ENCODE measurements around the gene LCN6. TPM values are rescaled to one million over a fixed set of nuclear protein-coding genes. Genes with fewer than 3 reads are reported as not detected.
A peak's percentile ranks its signal among the peaks of the same experiment; 100 is the strongest.

Gene LCN6
- total and polyA plus RNA-seq, 9 of the 15 experiments (the other 6 are each of a cell fraction or from before 2014, with no cell fraction given): 0.10 to 0.45 (median 0.37) TPM; not detected in 5

GRCh38 chr9:136697146-136697820, 51.0 kb downstream of the LCN6 start (continued):
- TF ChIP-seq, protein P1, sequence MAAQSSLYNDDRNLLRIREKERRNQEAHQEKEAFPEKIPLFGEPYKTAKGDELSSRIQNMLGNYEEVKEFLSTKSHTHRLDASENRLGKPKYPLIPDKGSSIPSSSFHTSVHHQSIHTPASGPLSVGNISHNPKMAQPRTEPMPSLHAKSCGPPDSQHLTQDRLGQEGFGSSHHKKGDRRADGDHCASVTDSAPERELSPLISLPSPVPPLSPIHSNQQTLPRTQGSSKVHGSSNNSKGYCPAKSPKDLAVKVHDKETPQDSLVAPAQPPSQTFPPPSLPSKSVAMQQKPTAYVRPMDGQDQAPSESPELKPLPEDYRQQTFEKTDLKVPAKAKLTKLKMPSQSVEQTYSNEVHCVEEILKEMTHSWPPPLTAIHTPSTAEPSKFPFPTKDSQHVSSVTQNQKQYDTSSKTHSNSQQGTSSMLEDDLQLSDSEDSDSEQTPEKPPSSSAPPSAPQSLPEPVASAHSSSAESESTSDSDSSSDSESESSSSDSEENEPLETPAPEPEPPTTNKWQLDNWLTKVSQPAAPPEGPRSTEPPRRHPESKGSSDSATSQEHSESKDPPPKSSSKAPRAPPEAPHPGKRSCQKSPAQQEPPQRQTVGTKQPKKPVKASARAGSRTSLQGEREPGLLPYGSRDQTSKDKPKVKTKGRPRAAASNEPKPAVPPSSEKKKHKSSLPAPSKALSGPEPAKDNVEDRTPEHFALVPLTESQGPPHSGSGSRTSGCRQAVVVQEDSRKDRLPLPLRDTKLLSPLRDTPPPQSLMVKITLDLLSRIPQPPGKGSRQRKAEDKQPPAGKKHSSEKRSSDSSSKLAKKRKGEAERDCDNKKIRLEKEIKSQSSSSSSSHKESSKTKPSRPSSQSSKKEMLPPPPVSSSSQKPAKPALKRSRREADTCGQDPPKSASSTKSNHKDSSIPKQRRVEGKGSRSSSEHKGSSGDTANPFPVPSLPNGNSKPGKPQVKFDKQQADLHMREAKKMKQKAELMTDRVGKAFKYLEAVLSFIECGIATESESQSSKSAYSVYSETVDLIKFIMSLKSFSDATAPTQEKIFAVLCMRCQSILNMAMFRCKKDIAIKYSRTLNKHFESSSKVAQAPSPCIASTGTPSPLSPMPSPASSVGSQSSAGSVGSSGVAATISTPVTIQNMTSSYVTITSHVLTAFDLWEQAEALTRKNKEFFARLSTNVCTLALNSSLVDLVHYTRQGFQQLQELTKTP (IDR thresholded peaks at IDR 0.05; ENCODE audit: low read depth in 1 of 2, partially characterized antibody in 2 of 2): peak in 1 of 2 experiments; percentile 26
- TF ChIP-seq WHSC1 (IDR thresholded peaks at IDR 0.05; ENCODE audit: low read length) (no peak), CAMTA2 (CRISPR knock-in tag; conservative IDR thresholded peaks at IDR 0.05) (no peak), ARID3B (CRISPR knock-in tag; IDR thresholded peaks at IDR 0.05; ENCODE audit: borderline replicate concordance) (no peak), SMARCB1 (IDR thresholded peaks at IDR 0.05; ENCODE audit: insufficient read length, low read depth) (no peak), ZNF707 (CRISPR knock-in tag; conservative IDR thresholded peaks at IDR 0.05) (no peak), MAZ (CRISPR knock-in tag; conservative IDR thresholded peaks at IDR 0.05 in 1 of 2, IDR thresholded peaks at IDR 0.05 in 1 of 2) (no peak), HCFC1 (IDR thresholded peaks at IDR 0.05; ENCODE audit: low read depth, low read length) (no peak), ILK (tag; IDR thresholded peaks at IDR 0.05; ENCODE audit: borderline replicate concordance, low read depth) (no peak), CGGBP1 (CRISPR knock-in tag; IDR thresholded peaks at IDR 0.05) (no peak), SRSF9 (IDR thresholded peaks at IDR 0.05; ENCODE audit: borderline replicate concordance, low read depth, low read length) (no peak), FOXA1 (IDR thresholded peaks at IDR 0.05; ENCODE audit: borderline replicate concordance) (no peak), TCF3 (CRISPR knock-in tag; IDR thresholded peaks at IDR 0.05) (no peak), ZNF780A (CRISPR knock-in tag; IDR thresholded peaks at IDR 0.05) (no peak), PML (IDR thresholded peaks at IDR 0.05; ENCODE audit: low read length) (no peak), ZNF444 (CRISPR knock-in tag; IDR thresholded peaks at IDR 0.05) (0 out of 2 replicates have a peak, but pooled peaks have one; percentile 50), MCM5 (IDR thresholded peaks at IDR 0.05; ENCODE audit: low read depth) (no peak), TAF7 (tag; IDR thresholded peaks at IDR 0.05) (no peak)
- TF ChIP-seq, protein P2, sequence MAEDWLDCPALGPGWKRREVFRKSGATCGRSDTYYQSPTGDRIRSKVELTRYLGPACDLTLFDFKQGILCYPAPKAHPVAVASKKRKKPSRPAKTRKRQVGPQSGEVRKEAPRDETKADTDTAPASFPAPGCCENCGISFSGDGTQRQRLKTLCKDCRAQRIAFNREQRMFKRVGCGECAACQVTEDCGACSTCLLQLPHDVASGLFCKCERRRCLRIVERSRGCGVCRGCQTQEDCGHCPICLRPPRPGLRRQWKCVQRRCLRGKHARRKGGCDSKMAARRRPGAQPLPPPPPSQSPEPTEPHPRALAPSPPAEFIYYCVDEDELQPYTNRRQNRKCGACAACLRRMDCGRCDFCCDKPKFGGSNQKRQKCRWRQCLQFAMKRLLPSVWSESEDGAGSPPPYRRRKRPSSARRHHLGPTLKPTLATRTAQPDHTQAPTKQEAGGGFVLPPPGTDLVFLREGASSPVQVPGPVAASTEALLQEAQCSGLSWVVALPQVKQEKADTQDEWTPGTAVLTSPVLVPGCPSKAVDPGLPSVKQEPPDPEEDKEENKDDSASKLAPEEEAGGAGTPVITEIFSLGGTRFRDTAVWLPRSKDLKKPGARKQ (CRISPR knock-in tag; IDR thresholded peaks at IDR 0.05): no peak
- TF ChIP-seq, protein P3, sequence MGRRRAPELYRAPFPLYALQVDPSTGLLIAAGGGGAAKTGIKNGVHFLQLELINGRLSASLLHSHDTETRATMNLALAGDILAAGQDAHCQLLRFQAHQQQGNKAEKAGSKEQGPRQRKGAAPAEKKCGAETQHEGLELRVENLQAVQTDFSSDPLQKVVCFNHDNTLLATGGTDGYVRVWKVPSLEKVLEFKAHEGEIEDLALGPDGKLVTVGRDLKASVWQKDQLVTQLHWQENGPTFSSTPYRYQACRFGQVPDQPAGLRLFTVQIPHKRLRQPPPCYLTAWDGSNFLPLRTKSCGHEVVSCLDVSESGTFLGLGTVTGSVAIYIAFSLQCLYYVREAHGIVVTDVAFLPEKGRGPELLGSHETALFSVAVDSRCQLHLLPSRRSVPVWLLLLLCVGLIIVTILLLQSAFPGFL (CRISPR knock-in tag; IDR thresholded peaks at IDR 0.05): no peak

Data from K562 (cell line).